Retinal pigment epithelial cell (primary cell): ENCODE measurements around the gene TFEB.

Source experiments
- DNase-seq: peaks from one replicate; pipeline ENCODE4 v3.0.0-alpha.2; 2010; ENCODE audit warnings: low read depth
- H3K4me3 ChIP-seq: 2 replicates; pipeline ENCODE4 v1.5.1; 2011; ENCODE audit warnings: mild to moderate bottlenecking, low read length, control low read depth, moderate library complexity
- CTCF ChIP-seq: conservative IDR thresholded peaks from 2 replicates; pipeline ENCODE4 v1.5.1; 2011; ENCODE audit warnings: low read depth, low read length, control low read depth, inconsistent platforms

TFEB gene

GRCh38 chr6:41680182-41680965, 55.0 kb downstream of the TFEB start:
- H3K4me3 ChIP-seq, result no peak overlapping the region
- no peak for DNase-seq
- TF ChIP-seq CTCF, result no peak

GRCh38 chr6:41679696-41680095, 55.7 kb downstream of the TFEB start:
- no peak overlapping the region for H3K4me3 ChIP-seq
- TF ChIP-seq CTCF, result no peak
- DNase-seq, result no peak

- no peak for DNase-seq
- H3K4me3 ChIP-seq, result no peak overlapping the region
- TF ChIP-seq CTCF, result no peak
Measured at GRCh38 chr6:41678511-41679084, 56.8 kb downstream of the TFEB start.

- H3K4me3 ChIP-seq, result no peak overlapping the region
- no peak for TF ChIP-seq CTCF
- no peak for DNase-seq
Measured at GRCh38 chr6:41677124-41677921, 58.1 kb downstream of the TFEB start.

GRCh38 chr6:41676431-41676830, 59.0 kb downstream of the TFEB start:
- no peak for TF ChIP-seq CTCF
- no peak overlapping the region for H3K4me3 ChIP-seq
- DNase-seq, result no peak

- no peak for TF ChIP-seq CTCF
- no peak for DNase-seq
- no peak overlapping the region for H3K4me3 ChIP-seq
Measured at GRCh38 chr6:41675992-41676391, 59.4 kb downstream of the TFEB start.
